Stimulated activated CD8-positive, alpha-beta memory T cell treated with anti-CD3 and anti-CD28 coated beads, Interleukin-2, amount 100 ng/mL, for 48 hours (primary cell): ENCODE measurements around the gene TSPAN5.
A peak's percentile ranks its signal among the peaks of the same experiment; 100 is the strongest.
"Not testable (repeated sequence)": the region's sequence is repeated elsewhere in the genome, so short reads cannot be mapped to it uniquely, and the experiment has no call there.

Experiments used
- DNase-seq, 2 donors: peaks; one replicate each; pipeline ENCODE4 v3.0.0-alpha.2; 2020; ENCODE audit warnings: low read depth in 2 of 2

Gene TSPAN5

GRCh38 chr4:98461121-98461865 is 197.1 kb downstream of the TSPAN5 start:
- not testable (repeated sequence) for DNase-seq

GRCh38 chr4:98457422-98457821 is 201.0 kb downstream of the TSPAN5 start:
- not testable (repeated sequence) for DNase-seq

- no peak for DNase-seq
Observed at GRCh38 chr4:98452091-98452490, 206.3 kb downstream of the TSPAN5 start.

GRCh38 chr4:98448908-98449307 is 209.5 kb downstream of the TSPAN5 start:
- no peak for DNase-seq

- no peak for DNase-seq
Observed at GRCh38 chr4:98447648-98448047, 210.8 kb downstream of the TSPAN5 start.

GRCh38 chr4:98446499-98447375 is 211.7 kb downstream of the TSPAN5 start:
- DNase-seq = peak; percentile 37 to 48

GRCh38 chr4:98444371-98444770 is 214.0 kb downstream of the TSPAN5 start:
- DNase-seq = no peak

- DNase-seq = no peak
Observed at GRCh38 chr4:98434816-98435215, 223.6 kb downstream of the TSPAN5 start.

GRCh38 chr4:98433691-98434090 is 224.7 kb downstream of the TSPAN5 start:
- DNase-seq = no peak

GRCh38 chr4:98430708-98431403 is 227.6 kb downstream of the TSPAN5 start:
- DNase-seq = no peak

- no peak for DNase-seq
Observed at GRCh38 chr4:98423009-98423408, 235.4 kb downstream of the TSPAN5 start.

- no peak for DNase-seq
Observed at GRCh38 chr4:98421111-98421510, 237.3 kb downstream of the TSPAN5 start.
